NCI-H1092 treated with DMSO at 0.1 percent for 48 hours (cell line): ENCODE measurements around the gene ICAM5.
"Not testable (repeated sequence)": the region's sequence is repeated elsewhere in the genome, so short reads cannot be mapped to it uniquely, and the experiment has no call there.

Experiments
- DNase-seq: peaks from one replicate; lab custom pipeline; 2025; lab: John Stamatoyannopoulos, UW

The ICAM5 gene

DNA sequence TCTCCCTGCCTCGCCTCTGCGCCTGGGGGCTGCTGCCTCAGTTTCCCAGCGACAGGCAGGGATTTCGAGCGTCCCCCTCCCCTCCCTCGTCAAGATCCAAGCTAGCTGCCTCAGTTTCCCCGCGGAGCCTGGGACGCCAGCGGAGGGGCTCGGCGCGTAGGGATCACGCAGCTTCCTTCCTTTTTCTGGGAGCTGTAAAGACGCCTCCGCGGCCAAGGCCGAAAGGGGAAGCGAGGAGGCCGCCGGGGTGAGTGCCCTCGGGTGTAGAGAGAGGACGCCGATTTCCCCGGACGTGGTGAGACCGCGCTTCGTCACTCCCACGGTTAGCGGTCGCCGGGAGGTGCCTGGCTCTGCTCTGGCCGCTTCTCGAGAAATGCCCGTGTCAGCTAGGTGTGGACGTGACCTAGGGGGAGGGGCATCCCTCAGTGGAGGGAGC lies 19.6 kb upstream of the ICAM5 start:
- no peak for DNase-seq

DNA sequence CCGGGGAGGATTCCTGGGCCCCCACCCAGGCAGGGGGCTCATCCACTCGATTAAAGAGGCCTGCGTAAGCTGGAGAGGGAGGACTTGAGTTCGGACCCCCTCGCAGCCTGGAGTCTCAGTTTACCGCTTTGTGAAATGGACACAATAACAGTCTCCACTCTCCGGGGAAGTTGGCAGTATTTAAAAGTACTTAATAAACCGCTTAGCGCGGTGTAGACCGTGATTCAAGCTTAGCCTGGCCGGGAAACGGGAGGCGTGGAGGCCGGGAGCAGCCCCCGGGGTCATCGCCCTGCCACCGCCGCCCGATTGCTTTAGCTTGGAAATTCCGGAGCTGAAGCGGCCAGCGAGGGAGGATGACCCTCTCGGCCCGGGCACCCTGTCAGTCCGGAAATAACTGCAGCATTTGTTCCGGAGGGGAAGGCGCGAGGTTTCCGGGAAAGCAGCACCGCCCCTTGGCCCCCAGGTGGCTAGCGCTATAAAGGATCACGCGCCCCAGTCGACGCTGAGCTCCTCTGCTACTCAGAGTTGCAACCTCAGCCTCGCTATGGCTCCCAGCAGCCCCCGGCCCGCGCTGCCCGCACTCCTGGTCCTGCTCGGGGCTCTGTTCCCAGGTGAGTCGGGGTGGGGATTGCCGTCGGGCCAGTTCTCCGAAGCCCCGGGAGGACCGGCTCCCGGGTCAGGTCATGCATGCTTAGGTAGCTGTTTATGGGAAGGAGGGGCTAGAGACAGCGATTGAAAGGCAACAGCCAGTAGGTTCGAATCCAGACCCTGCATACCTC lies 18.9 kb upstream of the ICAM5 start, which contains the start of gene ICAM1:
ICAM1 (plus strand) TSS at position 505 of the 779 bp plus-strand sequence; CDS start at position 545, 40 bp downstream.
- DNase-seq: no peak

DNA sequence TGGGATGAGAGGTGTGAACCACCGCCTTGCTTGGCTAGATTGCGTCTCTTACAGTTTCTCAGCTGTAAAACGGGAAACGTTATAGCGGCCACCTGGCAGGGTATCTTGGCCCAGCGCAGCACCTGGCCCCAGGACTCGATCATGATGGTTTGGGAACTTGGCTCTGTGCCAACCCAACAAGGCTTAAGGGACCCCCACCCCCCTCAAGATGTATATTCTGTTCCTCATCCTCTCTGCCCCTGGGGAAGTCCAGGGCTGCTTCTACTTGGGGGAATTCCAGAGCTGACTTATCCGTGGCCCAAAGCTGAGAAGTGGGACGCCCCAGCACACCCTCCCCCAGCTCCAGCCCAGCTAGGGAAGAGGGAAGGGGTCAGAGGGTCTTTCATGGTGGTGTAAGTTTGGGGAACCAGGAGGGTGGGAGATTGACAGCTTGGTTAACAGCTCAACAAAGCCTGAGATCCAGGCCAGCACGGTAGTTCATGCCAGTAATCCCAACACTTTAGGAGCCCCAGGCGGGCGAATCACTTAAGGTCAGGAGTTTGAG lies 18.1 kb upstream of the ICAM5 start:
- no peak for DNase-seq

DNA sequence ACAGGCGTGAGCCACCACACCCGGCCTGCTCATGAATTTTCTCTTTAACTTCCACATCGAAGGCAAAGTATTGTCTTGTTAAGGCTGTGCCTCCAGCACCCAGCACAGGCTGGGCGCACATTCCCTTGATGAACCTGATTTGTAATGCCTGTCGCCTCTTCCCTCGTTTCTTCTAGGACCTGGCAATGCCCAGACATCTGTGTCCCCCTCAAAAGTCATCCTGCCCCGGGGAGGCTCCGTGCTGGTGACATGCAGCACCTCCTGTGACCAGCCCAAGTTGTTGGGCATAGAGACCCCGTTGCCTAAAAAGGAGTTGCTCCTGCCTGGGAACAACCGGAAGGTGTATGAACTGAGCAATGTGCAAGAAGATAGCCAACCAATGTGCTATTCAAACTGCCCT lies 15.2 kb upstream of the ICAM5 start:
- no peak for DNase-seq

DNA sequence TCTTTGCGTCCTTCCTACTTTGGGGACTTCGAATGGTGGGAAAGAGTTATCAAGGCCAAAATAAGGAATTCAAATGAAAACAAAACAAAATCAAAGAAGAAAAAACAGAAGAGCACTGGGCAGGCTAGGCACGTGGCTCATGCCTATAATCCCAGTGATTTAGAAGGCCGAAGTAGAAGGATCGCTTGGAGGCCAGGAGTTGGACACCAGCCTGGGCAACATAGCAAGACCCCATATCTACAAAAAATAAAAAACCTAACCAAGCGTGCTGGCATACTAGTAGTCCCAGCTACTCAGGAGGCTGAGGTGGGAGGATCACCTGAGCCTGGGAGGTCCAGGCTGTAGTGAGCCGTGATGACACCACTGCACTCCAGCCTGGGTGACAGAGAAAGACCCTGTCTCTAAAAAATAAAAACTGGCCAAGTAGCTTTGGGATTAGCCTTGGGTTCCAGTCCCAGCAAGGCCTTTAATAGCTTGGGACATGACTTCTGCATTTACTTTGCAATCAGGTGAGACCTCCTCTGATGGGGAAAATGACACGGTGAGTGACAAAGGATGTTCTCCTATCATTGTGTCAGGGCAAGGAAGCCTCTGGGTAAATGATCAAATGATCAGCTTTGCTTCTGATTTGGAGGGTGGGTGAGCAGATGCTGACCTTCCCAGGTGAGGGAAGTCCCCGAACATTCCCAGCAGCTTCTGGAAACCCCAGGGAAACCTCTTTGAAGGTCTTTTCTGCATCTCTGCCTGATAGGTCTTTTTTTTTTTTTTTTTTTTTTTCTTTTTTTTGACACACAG lies 11.8 kb upstream of the ICAM5 start:
- no peak for DNase-seq

DNA sequence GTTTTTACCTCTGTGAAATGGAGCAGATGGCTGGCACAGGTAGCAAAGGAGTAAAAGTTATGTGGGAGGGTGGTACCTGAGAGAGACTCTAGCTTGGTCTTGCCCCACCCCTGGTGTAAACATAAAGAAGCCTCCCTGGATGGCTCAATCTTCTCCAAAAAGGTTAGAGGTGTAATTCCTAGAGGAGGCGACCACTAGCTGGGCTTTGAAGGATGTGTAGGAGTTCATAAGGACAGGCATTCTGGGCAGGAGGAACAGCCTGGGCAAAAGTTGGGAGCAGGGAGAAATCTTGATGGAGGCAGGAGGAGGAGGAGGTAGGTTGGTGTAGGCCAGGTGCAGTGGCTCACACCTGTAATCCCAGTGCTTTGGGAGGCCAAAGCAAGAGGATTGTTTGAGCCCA lies 10.8 kb upstream of the ICAM5 start:
- DNase-seq: no peak

DNA sequence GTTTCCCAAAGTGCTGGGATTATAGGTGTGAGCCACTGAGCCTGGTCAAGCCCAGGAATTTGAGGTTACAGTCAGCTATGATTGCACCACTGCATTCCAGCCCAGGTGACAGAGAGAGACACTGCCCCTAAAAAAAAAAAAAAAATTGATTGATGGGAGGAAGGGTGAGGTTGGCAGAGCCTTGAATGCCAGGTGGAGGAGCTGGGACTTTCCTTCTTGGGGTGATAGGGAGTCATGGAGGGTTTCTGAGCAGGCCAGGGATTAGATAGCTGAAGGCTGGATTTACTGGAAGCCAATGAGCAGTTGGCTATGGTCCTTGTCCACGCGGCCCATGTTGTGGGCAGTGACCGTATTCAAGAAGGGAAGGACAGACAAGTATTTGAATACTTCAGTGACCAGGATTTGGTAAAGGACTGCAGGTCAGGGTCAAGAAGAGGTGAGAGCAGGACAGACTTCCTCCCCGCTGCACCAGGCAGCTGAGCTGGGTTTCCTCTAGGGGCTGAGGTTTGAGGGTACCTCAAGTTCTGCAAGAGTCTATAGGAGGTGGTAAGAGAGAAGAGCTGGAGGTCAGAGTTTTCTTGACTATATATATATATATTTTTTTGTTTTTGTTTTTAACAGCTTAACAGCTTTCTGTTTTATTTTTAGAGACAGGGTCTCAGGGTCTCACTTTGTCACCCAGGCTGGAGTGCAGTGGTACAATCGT lies 9.9 kb upstream of the ICAM5 start:
- DNase-seq: no peak

DNA sequence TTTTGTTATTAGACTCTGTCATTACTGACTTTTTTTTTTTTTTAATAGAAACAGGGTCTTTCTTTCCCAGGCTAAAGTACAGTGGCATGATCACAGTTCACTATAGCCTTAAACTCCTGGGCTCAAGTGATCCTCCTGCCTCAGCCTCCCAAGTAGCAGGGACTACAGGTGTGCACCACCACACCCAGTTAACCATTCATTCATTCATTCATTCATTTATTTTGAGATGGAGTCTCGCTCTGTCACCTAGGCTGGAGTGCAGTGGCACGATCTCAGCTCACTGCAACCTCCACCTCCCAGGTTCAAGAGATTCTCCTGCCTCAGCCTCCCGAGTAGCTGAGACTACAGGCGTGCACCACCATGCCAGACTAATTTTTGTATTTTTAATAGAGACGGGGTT lies 7.7 kb upstream of the ICAM5 start:
- not testable (repeated sequence) for DNase-seq

DNA sequence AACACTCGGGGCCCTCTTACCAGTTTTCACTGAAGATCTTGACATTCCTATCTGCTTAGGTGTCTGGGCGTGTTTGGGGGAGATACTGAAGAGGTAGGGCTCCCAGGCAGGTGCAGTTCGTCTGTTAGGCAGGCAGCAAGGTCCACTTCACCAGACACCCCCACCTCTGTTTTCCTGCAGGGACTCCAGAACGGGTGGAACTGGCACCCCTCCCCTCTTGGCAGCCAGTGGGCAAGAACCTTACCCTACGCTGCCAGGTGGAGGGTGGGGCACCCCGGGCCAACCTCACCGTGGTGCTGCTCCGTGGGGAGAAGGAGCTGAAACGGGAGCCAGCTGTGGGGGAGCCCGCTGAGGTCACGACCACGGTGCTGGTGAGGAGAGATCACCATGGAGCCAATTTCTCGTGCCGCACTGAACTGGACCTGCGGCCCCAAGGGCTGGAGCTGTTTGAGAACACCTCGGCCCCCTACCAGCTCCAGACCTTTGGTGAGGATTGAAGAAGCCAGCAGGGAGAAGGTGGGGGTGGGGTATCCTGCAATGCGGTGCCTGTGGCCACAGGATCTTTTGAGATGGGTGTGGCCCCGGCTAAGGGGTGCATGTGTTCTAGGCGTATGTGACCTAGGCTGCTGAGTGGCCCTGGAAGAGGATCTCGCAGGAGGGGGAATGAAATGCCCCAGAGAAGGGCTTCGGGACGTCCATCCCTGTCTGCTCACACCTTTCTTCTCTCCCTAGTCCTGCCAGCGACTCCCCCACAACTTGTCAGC lies 6.3 kb upstream of the ICAM5 start:
- DNase-seq: no peak

DNA sequence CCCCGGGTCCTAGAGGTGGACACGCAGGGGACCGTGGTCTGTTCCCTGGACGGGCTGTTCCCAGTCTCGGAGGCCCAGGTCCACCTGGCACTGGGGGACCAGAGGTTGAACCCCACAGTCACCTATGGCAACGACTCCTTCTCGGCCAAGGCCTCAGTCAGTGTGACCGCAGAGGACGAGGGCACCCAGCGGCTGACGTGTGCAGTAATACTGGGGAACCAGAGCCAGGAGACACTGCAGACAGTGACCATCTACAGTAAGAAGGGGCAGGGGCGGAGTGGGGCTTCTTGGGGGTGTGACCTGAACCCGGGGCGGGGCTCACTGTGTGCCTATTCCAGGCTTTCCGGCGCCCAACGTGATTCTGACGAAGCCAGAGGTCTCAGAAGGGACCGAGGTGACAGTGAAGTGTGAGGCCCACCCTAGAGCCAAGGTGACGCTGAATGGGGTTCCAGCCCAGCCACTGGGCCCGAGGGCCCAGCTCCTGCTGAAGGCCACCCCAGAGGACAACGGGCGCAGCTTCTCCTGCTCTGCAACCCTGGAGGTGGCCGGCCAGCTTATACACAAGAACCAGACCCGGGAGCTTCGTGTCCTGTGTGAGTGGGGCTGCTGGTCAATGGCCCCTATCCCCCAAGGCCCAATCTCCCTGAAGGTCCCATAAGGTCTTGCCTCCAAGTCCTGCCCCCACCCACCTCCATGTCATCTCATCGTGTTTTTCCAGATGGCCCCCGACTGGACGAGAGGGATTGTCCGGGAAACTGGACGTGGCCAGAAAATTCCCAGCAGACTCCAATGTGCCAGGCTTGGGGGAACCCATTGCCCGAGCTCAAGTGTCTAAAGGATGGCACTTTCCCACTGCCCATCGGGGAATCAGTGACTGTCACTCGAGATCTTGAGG lies 5.4 kb upstream of the ICAM5 start:
- DNase-seq: no peak

DNA sequence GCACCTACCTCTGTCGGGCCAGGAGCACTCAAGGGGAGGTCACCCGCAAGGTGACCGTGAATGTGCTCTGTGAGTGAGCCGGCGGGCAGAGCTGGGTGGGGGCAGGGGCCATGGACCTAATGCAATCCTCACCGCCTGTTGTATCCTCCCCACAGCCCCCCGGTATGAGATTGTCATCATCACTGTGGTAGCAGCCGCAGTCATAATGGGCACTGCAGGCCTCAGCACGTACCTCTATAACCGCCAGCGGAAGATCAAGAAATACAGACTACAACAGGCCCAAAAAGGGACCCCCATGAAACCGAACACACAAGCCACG lies 4.8 kb upstream of the ICAM5 start:
- DNase-seq: no peak

DNA sequence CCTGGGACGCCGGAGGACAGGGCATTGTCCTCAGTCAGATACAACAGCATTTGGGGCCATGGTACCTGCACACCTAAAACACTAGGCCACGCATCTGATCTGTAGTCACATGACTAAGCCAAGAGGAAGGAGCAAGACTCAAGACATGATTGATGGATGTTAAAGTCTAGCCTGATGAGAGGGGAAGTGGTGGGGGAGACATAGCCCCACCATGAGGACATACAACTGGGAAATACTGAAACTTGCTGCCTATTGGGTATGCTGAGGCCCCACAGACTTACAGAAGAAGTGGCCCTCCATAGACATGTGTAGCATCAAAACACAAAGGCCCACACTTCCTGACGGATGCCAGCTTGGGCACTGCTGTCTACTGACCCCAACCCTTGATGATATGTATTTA lies 4.4 kb upstream of the ICAM5 start:
- DNase-seq: no peak

DNA sequence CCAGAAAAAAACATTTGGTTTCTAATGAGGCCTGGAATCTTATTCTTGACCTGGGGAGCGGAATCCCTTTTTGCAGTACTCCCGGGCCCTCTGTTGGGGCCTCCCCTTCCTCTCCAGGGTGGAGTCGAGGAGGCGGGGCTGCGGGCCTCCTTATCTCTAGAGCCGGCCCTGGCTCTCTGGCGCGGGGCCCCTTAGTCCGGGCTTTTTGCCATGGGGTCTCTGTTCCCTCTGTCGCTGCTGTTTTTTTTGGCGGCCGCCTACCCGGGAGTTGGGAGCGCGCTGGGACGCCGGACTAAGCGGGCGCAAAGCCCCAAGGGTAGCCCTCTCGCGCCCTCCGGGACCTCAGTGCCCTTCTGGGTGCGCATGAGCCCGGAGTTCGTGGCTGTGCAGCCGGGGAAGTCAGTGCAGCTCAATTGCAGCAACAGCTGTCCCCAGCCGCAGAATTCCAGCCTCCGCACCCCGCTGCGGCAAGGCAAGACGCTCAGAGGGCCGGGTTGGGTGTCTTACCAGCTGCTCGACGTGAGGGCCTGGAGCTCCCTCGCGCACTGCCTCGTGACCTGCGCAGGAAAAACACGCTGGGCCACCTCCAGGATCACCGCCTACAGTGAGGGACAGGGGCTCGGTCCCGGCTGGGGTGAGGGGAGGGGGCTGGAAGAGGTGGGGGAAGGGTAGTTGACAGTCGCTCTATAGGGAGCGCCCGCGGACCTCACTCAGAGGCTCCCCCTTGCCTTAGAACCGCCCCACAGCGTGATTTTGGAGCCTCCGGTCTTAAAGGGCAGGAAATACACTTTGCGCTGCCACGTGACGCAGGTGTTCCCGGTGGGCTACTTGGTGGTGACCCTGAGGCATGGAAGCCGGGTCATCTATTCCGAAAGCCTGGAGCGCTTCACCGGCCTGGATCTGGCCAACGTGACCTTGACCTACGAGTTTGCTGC lies 2.7 kb upstream of the ICAM5 start, which contains the start of gene ICAM4:
ICAM4 (plus strand) TSS at position 153 of the 935 bp plus-strand sequence; CDS start at position 211, 58 bp downstream.
- no peak for DNase-seq

DNA sequence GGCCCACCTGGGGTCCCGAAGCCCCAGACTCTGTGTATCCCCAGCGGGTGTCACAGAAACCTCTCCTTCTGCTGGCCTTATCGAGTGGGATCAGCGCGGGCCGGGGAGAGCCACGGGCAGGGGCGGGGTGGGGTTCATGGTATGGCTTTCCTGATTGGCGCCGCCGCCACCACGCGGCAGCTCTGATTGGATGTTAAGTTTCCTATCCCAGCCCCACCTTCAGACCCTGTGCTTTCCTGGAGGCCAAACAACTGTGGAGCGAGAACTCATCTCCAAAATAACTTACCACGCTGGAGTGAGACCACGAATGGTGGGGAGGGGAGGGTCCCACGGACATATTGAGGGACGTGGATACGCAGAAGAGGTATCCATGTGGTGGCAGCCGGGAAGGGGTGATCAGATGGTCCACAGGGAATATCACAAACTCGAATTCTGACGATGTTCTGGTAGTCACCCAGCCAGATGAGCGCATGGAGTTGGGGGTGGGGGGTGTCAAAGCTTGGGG lies 1.0 kb upstream of the ICAM5 start:
- peak; percentile 5 for DNase-seq

DNA sequence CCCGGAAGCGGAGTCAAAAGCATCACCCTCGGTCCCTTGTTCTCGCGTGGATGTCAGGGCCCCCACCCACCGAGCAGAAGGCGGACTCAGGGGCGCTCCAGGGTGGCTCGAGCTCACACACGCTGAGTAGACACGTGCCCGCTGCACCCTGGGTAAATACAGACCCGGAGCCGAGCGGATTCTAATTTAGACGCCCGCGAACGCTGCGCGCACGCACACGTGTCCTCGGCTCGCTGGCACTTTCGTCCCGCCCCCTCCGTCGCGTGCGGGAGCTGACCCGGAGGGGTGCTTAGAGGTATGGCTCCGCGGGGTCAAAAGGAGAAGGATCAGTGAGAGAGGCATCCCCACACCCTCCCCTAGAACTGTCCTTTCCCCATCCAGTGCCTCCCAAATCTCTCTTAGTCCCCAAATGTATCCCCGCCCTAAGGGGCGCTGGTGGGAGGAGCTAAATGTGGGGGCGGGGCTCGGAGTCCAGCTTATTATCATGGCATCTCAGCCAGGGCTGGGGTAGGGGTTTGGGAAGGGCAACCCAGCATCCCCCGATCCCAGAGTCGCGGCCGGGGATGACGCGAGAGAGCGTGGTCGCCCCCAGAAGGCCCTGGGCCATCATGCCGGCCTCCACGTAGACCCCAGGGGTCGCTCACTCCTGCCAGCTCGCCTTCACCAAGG lies 451 bp upstream of the ICAM5 start:
- peak; percentile 33 for DNase-seq

DNA sequence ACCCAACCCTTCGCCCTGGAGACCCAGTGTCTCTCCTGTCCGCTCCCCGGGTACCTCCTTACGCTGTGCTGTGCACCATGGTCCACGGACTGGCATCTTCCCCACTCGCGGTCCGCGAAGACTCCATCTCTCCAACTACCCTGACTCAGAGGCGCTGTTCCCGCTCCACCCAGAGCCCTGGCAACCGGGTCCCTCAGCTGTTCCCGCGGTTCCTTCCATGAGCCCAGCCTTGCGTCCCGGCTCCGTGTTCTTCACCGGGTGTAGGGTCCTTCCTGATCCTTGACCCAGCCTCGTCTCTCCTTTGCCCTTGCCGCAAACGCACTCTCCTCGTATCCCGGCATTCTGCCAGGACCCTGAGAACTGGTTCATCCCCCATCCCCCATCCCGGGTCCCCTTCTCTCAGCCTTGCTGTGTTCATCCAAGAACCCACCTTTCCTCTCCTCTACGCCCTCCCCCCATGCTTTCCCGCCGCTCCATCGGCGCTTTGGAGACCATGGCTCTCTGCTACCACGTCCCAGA lies 664 bp downstream of the ICAM5 start:
- DNase-seq: no peak

DNA sequence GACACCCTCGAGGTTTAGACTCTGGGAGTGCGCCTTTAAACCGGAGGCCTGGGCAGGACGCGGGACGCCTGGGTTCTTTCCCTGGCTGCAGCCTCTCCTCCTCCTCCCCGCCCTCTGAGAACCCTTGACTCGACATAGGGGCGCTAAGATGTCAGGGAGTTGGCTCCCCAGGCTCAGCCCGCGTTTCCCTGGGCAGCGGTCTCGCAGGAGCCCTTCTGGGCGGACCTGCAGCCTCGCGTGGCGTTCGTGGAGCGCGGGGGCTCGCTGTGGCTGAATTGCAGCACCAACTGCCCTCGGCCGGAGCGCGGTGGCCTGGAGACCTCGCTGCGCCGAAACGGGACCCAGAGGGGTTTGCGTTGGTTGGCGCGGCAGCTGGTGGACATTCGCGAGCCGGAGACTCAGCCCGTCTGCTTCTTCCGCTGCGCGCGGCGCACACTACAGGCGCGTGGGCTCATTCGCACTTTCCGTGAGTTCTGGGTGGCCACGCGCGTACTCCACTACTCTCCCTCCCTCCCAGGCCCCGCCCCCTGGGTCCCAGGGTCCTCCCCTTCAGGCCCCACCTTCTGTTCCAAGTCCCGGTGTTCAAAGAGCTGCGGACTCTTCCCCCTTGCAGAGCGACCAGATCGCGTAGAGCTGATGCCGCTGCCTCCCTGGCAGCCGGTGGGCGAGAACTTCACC lies 1.3 kb downstream of the ICAM5 start:
- no peak for DNase-seq
